ENCODE results near the gene BPIFB3. TPM values are rescaled to one million over a fixed set of nuclear protein-coding genes. Genes with fewer than 3 reads are reported as not detected.

BPIFB3 gene
- total RNA-seq, 1 experiment from 2014 or later, result not detected

DNA sequence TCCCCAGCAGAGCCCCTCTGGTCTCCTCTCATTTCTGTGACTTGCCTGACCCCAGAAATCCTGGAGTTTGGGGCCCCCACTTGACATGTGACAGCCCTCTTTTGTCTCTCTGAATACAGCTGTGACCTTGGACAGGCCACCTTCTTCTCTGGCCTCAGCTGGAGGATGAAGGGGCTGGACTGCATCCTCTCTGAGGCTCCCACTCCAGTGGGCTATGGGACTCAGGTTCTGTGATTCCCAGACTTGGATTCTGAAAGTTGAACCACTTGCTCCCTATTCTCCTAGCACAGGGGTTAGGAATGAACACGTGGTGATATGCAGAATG, 9.1 kb downstream of the BPIFB3 start:
- no peak for ATAC-seq
- intact Hi-C loops (cut with micrococcal nuclease; ENCODE audit: unreplicated experiment) (no loop called here), in situ Hi-C loops (cut with HindIII; ENCODE audit: low pct_unique_long_range_greater_than_20kb, low sequenced_read_pairs) (no loop called here)
- no peaks in the 10 kb centered on the region for H3K36me3 ChIP-seq (ENCODE audit: control insufficient read depth, insufficient read depth, low read length)
- no peaks in the 10 kb centered on the region for H3K9me3 ChIP-seq (ENCODE audit: control insufficient read depth, insufficient read depth, low read depth, low read length)
- no peak for DNase-seq (ENCODE audit: low read depth, low spot score)
- TF ChIP-seq SIN3A (IDR thresholded peaks at IDR 0.05; ENCODE audit: borderline replicate concordance, insufficient read depth, low read depth, low read length) (no peak), POLR2AphosphoS5 (IDR thresholded peaks at IDR 0.05; ENCODE audit: low read depth, low read length) (no peak), TCF7L2 (IDR thresholded peaks at IDR 0.05; ENCODE audit: low read depth, low read length) (no peak)
- TF ChIP-seq, protein P1, sequence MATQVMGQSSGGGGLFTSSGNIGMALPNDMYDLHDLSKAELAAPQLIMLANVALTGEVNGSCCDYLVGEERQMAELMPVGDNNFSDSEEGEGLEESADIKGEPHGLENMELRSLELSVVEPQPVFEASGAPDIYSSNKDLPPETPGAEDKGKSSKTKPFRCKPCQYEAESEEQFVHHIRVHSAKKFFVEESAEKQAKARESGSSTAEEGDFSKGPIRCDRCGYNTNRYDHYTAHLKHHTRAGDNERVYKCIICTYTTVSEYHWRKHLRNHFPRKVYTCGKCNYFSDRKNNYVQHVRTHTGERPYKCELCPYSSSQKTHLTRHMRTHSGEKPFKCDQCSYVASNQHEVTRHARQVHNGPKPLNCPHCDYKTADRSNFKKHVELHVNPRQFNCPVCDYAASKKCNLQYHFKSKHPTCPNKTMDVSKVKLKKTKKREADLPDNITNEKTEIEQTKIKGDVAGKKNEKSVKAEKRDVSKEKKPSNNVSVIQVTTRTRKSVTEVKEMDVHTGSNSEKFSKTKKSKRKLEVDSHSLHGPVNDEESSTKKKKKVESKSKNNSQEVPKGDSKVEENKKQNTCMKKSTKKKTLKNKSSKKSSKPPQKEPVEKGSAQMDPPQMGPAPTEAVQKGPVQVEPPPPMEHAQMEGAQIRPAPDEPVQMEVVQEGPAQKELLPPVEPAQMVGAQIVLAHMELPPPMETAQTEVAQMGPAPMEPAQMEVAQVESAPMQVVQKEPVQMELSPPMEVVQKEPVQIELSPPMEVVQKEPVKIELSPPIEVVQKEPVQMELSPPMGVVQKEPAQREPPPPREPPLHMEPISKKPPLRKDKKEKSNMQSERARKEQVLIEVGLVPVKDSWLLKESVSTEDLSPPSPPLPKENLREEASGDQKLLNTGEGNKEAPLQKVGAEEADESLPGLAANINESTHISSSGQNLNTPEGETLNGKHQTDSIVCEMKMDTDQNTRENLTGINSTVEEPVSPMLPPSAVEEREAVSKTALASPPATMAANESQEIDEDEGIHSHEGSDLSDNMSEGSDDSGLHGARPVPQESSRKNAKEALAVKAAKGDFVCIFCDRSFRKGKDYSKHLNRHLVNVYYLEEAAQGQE (IDR thresholded peaks at IDR 0.05; ENCODE audit: insufficient read depth in 1 of 2, low read depth in 2 of 2, low read length in 1 of 2), result no peak
- TF ChIP-seq, protein P2, sequence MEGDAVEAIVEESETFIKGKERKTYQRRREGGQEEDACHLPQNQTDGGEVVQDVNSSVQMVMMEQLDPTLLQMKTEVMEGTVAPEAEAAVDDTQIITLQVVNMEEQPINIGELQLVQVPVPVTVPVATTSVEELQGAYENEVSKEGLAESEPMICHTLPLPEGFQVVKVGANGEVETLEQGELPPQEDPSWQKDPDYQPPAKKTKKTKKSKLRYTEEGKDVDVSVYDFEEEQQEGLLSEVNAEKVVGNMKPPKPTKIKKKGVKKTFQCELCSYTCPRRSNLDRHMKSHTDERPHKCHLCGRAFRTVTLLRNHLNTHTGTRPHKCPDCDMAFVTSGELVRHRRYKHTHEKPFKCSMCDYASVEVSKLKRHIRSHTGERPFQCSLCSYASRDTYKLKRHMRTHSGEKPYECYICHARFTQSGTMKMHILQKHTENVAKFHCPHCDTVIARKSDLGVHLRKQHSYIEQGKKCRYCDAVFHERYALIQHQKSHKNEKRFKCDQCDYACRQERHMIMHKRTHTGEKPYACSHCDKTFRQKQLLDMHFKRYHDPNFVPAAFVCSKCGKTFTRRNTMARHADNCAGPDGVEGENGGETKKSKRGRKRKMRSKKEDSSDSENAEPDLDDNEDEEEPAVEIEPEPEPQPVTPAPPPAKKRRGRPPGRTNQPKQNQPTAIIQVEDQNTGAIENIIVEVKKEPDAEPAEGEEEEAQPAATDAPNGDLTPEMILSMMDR (IDR thresholded peaks at IDR 0.05), result no peak
- CTCF ChIA-PET, result no interaction called here
- no peak overlapping the region for H3K4me3 ChIP-seq (ENCODE audit: low read depth in 2 of 2, low read length in 2 of 2)
- POLR2A ChIA-PET, result no interaction called here
- H3K4me1 ChIP-seq (ENCODE audit: control insufficient read depth, insufficient read depth, low read length), result no peaks in the 10 kb centered on the region
- no peaks in the 10 kb centered on the region for H3K27me3 ChIP-seq (ENCODE audit: control insufficient read depth, insufficient read depth, low read length)
- no TSS peak for BruUV-seq (replicated peaks)
- H3K27ac ChIP-seq (ENCODE audit: low read length), result no peak overlapping the region

DNA sequence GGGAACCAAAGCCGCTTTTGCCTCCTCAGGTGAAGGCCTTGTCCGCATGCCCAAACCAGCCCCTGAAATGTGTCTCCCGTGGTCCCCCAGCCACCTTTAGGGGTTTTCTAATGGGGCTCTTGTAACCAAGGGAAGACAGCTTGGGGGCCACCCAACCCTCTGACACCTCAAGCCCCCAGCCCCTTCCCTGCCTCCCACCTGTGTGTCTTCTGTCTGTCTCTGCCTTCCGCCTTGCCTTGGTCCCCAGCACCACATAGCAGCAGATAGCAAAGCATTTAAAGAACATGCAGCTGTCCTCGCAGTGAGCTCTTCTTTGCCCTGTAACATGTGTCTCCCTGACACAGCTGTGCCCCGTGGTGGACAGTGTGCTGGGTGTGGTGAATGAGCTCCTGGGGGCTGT, 9.6 kb downstream of the BPIFB3 start:
- POLR2A ChIA-PET, result no interaction called here

More for the DNA sequence above, 9.6 kb downstream of the BPIFB3 start:
- H3K36me3 ChIP-seq (ENCODE audit: control insufficient read depth, insufficient read depth, low read length), result no peaks in the 10 kb centered on the region
- CTCF ChIA-PET, result no interaction called here
- no peak for TF ChIP-seq TCF7L2 (IDR thresholded peaks at IDR 0.05; ENCODE audit: low read depth, low read length)
- TF ChIP-seq, protein P2 (IDR thresholded peaks at IDR 0.05), result no peak
- no peak for TF ChIP-seq POLR2AphosphoS5 (IDR thresholded peaks at IDR 0.05; ENCODE audit: low read depth, low read length)
- no peak for TF ChIP-seq SIN3A (IDR thresholded peaks at IDR 0.05; ENCODE audit: borderline replicate concordance, insufficient read depth, low read depth, low read length)
- TF ChIP-seq, protein P1 (IDR thresholded peaks at IDR 0.05; ENCODE audit: insufficient read depth in 1 of 2, low read depth in 2 of 2, low read length in 1 of 2), result no peak
- no peaks in the 10 kb centered on the region for H3K27me3 ChIP-seq (ENCODE audit: control insufficient read depth, insufficient read depth, low read length)
- no peaks in the 10 kb centered on the region for H3K4me1 ChIP-seq (ENCODE audit: control insufficient read depth, insufficient read depth, low read length)
- no TSS peak for BruUV-seq (replicated peaks)
- no peak overlapping the region for H3K4me3 ChIP-seq (ENCODE audit: low read depth in 2 of 2, low read length in 2 of 2)
- ATAC-seq, result no peak
- DNase-seq (ENCODE audit: low read depth, low spot score), result no peak
- in situ Hi-C loops (cut with HindIII; ENCODE audit: low pct_unique_long_range_greater_than_20kb, low sequenced_read_pairs) (no loop called here), intact Hi-C loops (cut with micrococcal nuclease; ENCODE audit: unreplicated experiment) (no loop called here)
- no peaks in the 10 kb centered on the region for H3K9me3 ChIP-seq (ENCODE audit: control insufficient read depth, insufficient read depth, low read depth, low read length)
- no peak overlapping the region for H3K27ac ChIP-seq (ENCODE audit: low read length)

All from Panc1 (cell line).